Sigmoid colon (tissue), 4 donors: Measurements from ENCODE around the gene OCRL.

Experiments used
- CTCF ChIP-seq, 4 experiments: fragments of 450-650 bp in 3 of 4; fragments of 200-600 bp in 1 of 4; IDR thresholded peaks; one replicate each; pipeline ENCODE4 v1.5.1; 2016 to 2019; ENCODE audit warnings: antibody characterized with exemption in 4 of 4, mild to moderate bottlenecking in 3 of 4, moderate library complexity in 2 of 4
- EP300 ChIP-seq, 4 donors: sonication (generic); formaldehyde crosslinking; IDR thresholded peaks; one replicate each; pipeline ENCODE4 v1.6.1; 2017; ENCODE audit warnings: antibody characterized with exemption in 4 of 4

GRCh38 chrX:129609395-129609794 is 69.3 kb downstream of the OCRL start:
- no peak for TF ChIP-seq CTCF (IDR thresholded peaks at IDR 0.05)
- TF ChIP-seq EP300 (IDR thresholded peaks at IDR 0.05), result no peak
